Measurements from ENCODE around the gene OSTF1.
A peak's percentile ranks its signal among the peaks of the same experiment; 100 is the strongest.

The OSTF1 gene

DNA sequence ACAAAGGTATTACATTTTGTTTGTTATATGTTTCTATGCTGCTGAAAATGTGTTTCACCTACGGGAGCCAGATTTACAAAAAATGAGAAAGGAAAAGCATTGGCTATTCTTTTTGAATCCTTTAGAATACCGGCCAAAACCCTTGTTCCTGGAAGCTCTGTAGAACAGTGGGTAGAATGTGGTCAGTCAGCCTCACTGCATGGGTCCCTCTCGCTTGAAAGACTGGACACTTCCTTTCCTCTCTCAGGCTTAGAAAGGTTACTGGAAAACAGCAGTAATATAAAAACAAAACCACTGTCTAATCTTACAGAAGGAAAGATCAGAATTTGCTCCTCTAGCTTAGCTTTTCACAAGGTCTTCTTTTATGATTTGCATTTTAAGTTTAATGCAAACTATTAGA, 45.1 kb downstream of the OSTF1 start:
- Histone ChIP-seq H3K36me3 (ENCODE audit: control insufficient read depth in 1 of 2, insufficient read depth in 2 of 2, low read depth in 1 of 2, low read length in 2 of 2) (peaks cover 11 to 87% of the 10 kb centered on the region in 2 experiments), H3K27me3 (ENCODE audit: control insufficient read depth in 1 of 2, insufficient read depth in 1 of 2, low read length in 2 of 2) (no peaks in the 10 kb centered on the region), H3K9ac (ENCODE audit: low read length) (no peak overlapping the region), H2AFZ (ENCODE audit: low read depth, low read length) (no peak overlapping the region), H3K79me1 (replicated peaks; ENCODE audit: low read length, poor library complexity, severe bottlenecking) (peaks cover 7% of the 10 kb centered on the region), H4K91ac (ENCODE audit: low read length) (no peak overlapping the region), H2BK120ac (ENCODE audit: low read depth, low read length) (no peak overlapping the region), H2BK15ac (ENCODE audit: low read depth, poor library complexity, severe bottlenecking) (no peak overlapping the region), H3K4me2 (ENCODE audit: low read length, poor library complexity, severe bottlenecking) (no peak overlapping the region), H3K27ac (ENCODE audit: low read length, poor library complexity, severe bottlenecking) (no peak overlapping the region), H2BK5ac (ENCODE audit: low read depth, low read length, poor library complexity, severe bottlenecking) (no peak overlapping the region), H4K8ac (ENCODE audit: low read length) (no peak overlapping the region), H3K9me3 (ENCODE audit: control insufficient read depth, low read length) (no peaks in the 10 kb centered on the region), H3K18ac (ENCODE audit: low read depth in 1 of 2, low read length in 2 of 2) (no peak overlapping the region), H2BK12ac (ENCODE audit: low read length in 2 of 2) (no peak overlapping the region), H3K4me3 (ENCODE audit: insufficient read depth in 1 of 2, low read depth in 1 of 2, low read length in 2 of 2) (no peak overlapping the region), H3K4ac (ENCODE audit: low read depth in 1 of 2, low read length in 2 of 2) (no peak overlapping the region), H3K23ac (ENCODE audit: low read length in 2 of 2) (no peak overlapping the region), H3K14ac (ENCODE audit: low read length in 2 of 2) (no peak overlapping the region), H2AK5ac (ENCODE audit: low read length, severe bottlenecking) (no peak overlapping the region), H3K4me1 (ENCODE audit: control insufficient read depth, insufficient read depth, low read depth, low read length) (no peaks in the 10 kb centered on the region)
- 93% methylated on average over 3 of the region's 3 CpGs for WGBS
- no peak for DNase-seq

DNA sequence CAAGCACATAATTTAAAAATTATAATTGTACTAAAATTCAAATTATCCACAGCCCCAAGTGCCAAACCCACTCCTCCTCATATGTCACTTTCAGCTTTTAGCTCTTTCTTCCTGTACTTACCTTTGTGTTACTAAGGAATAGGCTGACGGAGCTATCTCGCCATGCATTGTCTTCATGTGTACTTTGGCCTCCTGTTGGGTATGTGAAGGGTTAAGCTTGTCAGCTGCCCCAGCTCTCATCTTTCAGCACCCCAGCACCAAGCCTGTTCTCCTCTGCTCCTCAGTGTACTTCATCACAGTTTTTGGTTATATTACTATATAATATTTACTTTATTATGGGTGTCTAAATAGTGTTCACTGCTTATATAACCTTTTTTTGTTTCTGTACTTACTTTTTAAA, 46.2 kb downstream of the OSTF1 start:
- no peak overlapping the region for H2AFZ ChIP-seq (ENCODE audit: low read depth, low read length)
- no peak overlapping the region for H3K18ac ChIP-seq (ENCODE audit: low read depth in 1 of 2, low read length in 2 of 2)
- H4K8ac ChIP-seq (ENCODE audit: low read length), result no peak overlapping the region
- 100% methylated on average over 1 of the region's 2 CpGs for WGBS
- no peak overlapping the region for H3K14ac ChIP-seq (ENCODE audit: low read length in 2 of 2)
- H2BK120ac ChIP-seq (ENCODE audit: low read depth, low read length), result no peak overlapping the region
- H3K4me3 ChIP-seq (ENCODE audit: insufficient read depth in 1 of 2, low read depth in 1 of 2, low read length in 2 of 2), result no peak overlapping the region
- no peak for DNase-seq
- no peak overlapping the region for H2BK12ac ChIP-seq (ENCODE audit: low read length in 2 of 2)
- H3K36me3 ChIP-seq (ENCODE audit: control insufficient read depth in 1 of 2, insufficient read depth in 2 of 2, low read depth in 1 of 2, low read length in 2 of 2), result peaks cover 11 to 85% of the 10 kb centered on the region in 2 experiments
- H2BK15ac ChIP-seq (ENCODE audit: low read depth, poor library complexity, severe bottlenecking), result peak overlapping the region; percentile 23
- H4K91ac ChIP-seq (ENCODE audit: low read length), result no peak overlapping the region
- H3K27me3 ChIP-seq (ENCODE audit: control insufficient read depth in 1 of 2, insufficient read depth in 1 of 2, low read length in 2 of 2), result no peaks in the 10 kb centered on the region
- H3K9me3 ChIP-seq (ENCODE audit: control insufficient read depth, low read length), result no peaks in the 10 kb centered on the region
- H3K4me1 ChIP-seq (ENCODE audit: control insufficient read depth, insufficient read depth, low read depth, low read length), result no peaks in the 10 kb centered on the region
- no peak overlapping the region for H2BK5ac ChIP-seq (ENCODE audit: low read depth, low read length, poor library complexity, severe bottlenecking)
- H2AK5ac ChIP-seq (ENCODE audit: low read length, severe bottlenecking), result no peak overlapping the region
- no peak overlapping the region for H3K9ac ChIP-seq (ENCODE audit: low read length)
- no peak overlapping the region for H3K27ac ChIP-seq (ENCODE audit: low read length, poor library complexity, severe bottlenecking)
- H3K4me2 ChIP-seq (ENCODE audit: low read length, poor library complexity, severe bottlenecking), result no peak overlapping the region
- H3K79me1 ChIP-seq (replicated peaks; ENCODE audit: low read length, poor library complexity, severe bottlenecking), result peaks cover 7% of the 10 kb centered on the region
- H3K23ac ChIP-seq (ENCODE audit: low read length in 2 of 2), result no peak overlapping the region
- no peak overlapping the region for H3K4ac ChIP-seq (ENCODE audit: low read depth in 1 of 2, low read length in 2 of 2)

DNA sequence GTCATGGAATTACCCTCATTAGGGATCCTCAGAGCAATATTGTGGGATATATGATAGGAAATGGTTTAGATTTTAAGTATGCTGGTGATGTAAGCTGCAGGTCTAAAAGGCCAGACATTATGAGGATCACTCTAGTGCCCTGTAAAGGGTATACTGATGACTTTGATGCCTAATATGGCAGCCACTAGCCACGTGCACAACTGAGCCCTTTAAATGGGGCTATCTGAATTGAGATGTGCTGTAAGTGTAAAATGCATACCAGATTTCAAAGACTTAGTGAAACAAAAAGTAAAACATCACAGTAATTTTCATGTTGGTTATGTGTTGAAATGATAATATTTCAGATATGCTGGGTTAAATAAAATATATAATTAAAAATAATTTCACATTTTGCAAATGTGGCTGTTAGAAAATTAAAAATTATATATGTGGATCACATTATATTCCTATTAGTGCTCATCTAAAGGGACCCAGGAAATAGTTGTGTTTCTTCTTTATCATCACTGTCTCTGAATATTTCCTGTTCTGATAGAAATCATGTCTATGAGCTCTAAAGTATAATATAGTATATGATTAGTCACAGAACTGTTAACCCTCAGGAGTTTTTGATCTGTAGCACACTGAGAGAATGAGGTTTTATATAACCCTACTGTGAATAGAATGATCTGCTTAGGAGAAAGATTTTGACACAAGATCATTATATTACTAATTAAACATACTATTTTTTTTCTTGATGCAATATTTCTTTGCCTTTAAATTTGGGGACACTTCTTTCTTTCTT, 50.1 kb downstream of the OSTF1 start:
- peaks cover 12 to 94% of the 10 kb centered on the region in 2 experiments for H3K36me3 ChIP-seq (ENCODE audit: control insufficient read depth in 1 of 2, insufficient read depth in 2 of 2, low read depth in 1 of 2, low read length in 2 of 2)
- no peak overlapping the region for H2AK5ac ChIP-seq (ENCODE audit: low read length, severe bottlenecking)
- 75% methylated on average over 1 of the region's 1 CpG for WGBS

DNA sequence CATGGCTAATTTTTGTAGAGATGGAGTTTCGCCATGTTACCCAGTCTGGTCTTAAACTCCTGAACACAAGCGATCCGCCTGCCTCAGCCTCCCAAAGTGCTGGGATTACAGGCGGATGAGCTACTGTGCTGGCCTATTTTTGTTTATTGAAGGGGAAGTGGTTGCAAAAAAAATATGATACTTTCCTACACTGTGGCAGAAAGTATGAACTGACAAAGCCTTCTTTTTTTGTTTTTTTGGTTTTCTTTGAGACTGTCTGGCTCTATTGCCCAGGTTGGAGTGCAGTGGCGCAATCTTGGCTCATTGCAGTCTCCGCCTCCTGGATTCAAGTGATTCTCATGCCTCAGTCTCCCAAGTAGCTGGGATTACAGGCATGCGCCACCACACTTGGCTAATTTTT, 50.9 kb downstream of the OSTF1 start:
- Histone ChIP-seq H3K9me3 (ENCODE audit: control insufficient read depth, low read length) (peaks cover 10% of the 10 kb centered on the region), H4K8ac (ENCODE audit: low read length) (no peak overlapping the region)

More for the DNA sequence above, 50.1 kb downstream of the OSTF1 start:
- Histone ChIP-seq H3K9me3 (ENCODE audit: control insufficient read depth, low read length) (peaks cover 2% of the 10 kb centered on the region), H2BK5ac (ENCODE audit: low read depth, low read length, poor library complexity, severe bottlenecking) (no peak overlapping the region), H3K27me3 (ENCODE audit: control insufficient read depth in 1 of 2, insufficient read depth in 1 of 2, low read length in 2 of 2) (no peaks in the 10 kb centered on the region), H3K14ac (ENCODE audit: low read length in 2 of 2) (no peak overlapping the region), H3K27ac (ENCODE audit: low read length, poor library complexity, severe bottlenecking) (no peak overlapping the region), H2AFZ (ENCODE audit: low read depth, low read length) (no peak overlapping the region), H3K4me1 (ENCODE audit: control insufficient read depth, insufficient read depth, low read depth, low read length) (no peaks in the 10 kb centered on the region), H2BK15ac (ENCODE audit: low read depth, poor library complexity, severe bottlenecking) (no peak overlapping the region), H3K4me2 (ENCODE audit: low read length, poor library complexity, severe bottlenecking) (no peak overlapping the region), H2BK12ac (ENCODE audit: low read length in 2 of 2) (no peak overlapping the region), H4K8ac (ENCODE audit: low read length) (no peak overlapping the region), H3K23ac (ENCODE audit: low read length in 2 of 2) (no peak overlapping the region), H3K79me1 (replicated peaks; ENCODE audit: low read length, poor library complexity, severe bottlenecking) (peaks cover 4% of the 10 kb centered on the region), H4K91ac (ENCODE audit: low read length) (no peak overlapping the region), H2BK120ac (ENCODE audit: low read depth, low read length) (no peak overlapping the region), H3K18ac (ENCODE audit: low read depth in 1 of 2, low read length in 2 of 2) (no peak overlapping the region), H3K4ac (ENCODE audit: low read depth in 1 of 2, low read length in 2 of 2) (no peak overlapping the region), H3K9ac (ENCODE audit: low read length) (no peak overlapping the region), H3K4me3 (ENCODE audit: insufficient read depth in 1 of 2, low read depth in 1 of 2, low read length in 2 of 2) (no peak overlapping the region)
- no peak for DNase-seq

More for the DNA sequence above, 50.9 kb downstream of the OSTF1 start:
- Histone ChIP-seq H3K27me3 (ENCODE audit: control insufficient read depth in 1 of 2, insufficient read depth in 1 of 2, low read length in 2 of 2) (no peaks in the 10 kb centered on the region), H2AK5ac (ENCODE audit: low read length, severe bottlenecking) (no peak overlapping the region), H2BK120ac (ENCODE audit: low read depth, low read length) (no peak overlapping the region), H3K14ac (ENCODE audit: low read length in 2 of 2) (no peak overlapping the region), H3K4me3 (ENCODE audit: insufficient read depth in 1 of 2, low read depth in 1 of 2, low read length in 2 of 2) (no peak overlapping the region), H3K79me1 (replicated peaks; ENCODE audit: low read length, poor library complexity, severe bottlenecking) (peaks cover 4% of the 10 kb centered on the region), H3K4me1 (ENCODE audit: control insufficient read depth, insufficient read depth, low read depth, low read length) (no peaks in the 10 kb centered on the region), H3K4me2 (ENCODE audit: low read length, poor library complexity, severe bottlenecking) (no peak overlapping the region), H3K27ac (ENCODE audit: low read length, poor library complexity, severe bottlenecking) (no peak overlapping the region), H3K9ac (ENCODE audit: low read length) (no peak overlapping the region), H2BK15ac (ENCODE audit: low read depth, poor library complexity, severe bottlenecking) (no peak overlapping the region), H3K4ac (ENCODE audit: low read depth in 1 of 2, low read length in 2 of 2) (no peak overlapping the region), H2BK5ac (ENCODE audit: low read depth, low read length, poor library complexity, severe bottlenecking) (no peak overlapping the region), H3K23ac (ENCODE audit: low read length in 2 of 2) (no peak overlapping the region), H2BK12ac (ENCODE audit: low read length in 2 of 2) (no peak overlapping the region), H4K91ac (ENCODE audit: low read length) (no peak overlapping the region), H2AFZ (ENCODE audit: low read depth, low read length) (no peak overlapping the region), H3K18ac (ENCODE audit: low read depth in 1 of 2, low read length in 2 of 2) (no peak overlapping the region), H3K36me3 (ENCODE audit: control insufficient read depth in 1 of 2, insufficient read depth in 2 of 2, low read depth in 1 of 2, low read length in 2 of 2) (peaks cover 12 to 96% of the 10 kb centered on the region in 2 experiments)
- WGBS, result 89% methylated on average over 7 of the region's 7 CpGs
- DNase-seq, result no peak

All from mesenchymal stem cell (in vitro differentiated cells and primary cell).